PC-3 (cell line): ENCODE measurements around the gene DPH6. TPM values are rescaled to one million over a fixed set of nuclear protein-coding genes. Genes with fewer than 3 reads are reported as not detected.

Experiments
- ATAC-seq: fragments of 200-7000 bp; cut with Tn5 transposase; 2 replicates; pipeline ENCODE4 v1.9.1; 2020; ENCODE audit warnings: mild to moderate bottlenecking, moderate library complexity
- BruUV-seq: library from RNA; stranded (reverse); fragments of 400-500 nt; replicated peaks from 2 replicates; lab custom pipeline; 2021; lab: Mats Ljungman, UMichigan
- CTCF ChIA-PET: fragments of 300-600 bp; sonication (Branson Sonifier 250); formaldehyde crosslinking; loops from one replicate; lab custom pipeline; 2022; ENCODE audit warnings: antibody characterized with exemption; lab: Charles Lee
- POLR2A ChIA-PET: fragments of 300-600 bp; sonication (Branson Sonifier 250); formaldehyde crosslinking; loops from one replicate; lab custom pipeline; 2022; ENCODE audit warnings: antibody characterized with exemption; ENCODE audit not compliant: unreplicated experiment; lab: Charles Lee
- DNase-seq: peaks from one replicate; pipeline ENCODE4 v3.0.0-alpha.2; 2015
- H2AFZ ChIP-seq: fragments of 300-600 bp; sonication (generic); 2 replicates; pipeline ENCODE4 v1.6.0; 2016; ENCODE audit warnings: antibody characterized with exemption, low read length
- H3F3A ChIP-seq: fragments of 300-600 bp; sonication (generic); one replicate; pipeline ENCODE4 v1.6.0; 2017; ENCODE audit warnings: antibody characterized with exemption, low read length, control low read depth, mild to moderate bottlenecking; ENCODE audit not compliant: unreplicated experiment
- H3K27ac ChIP-seq: fragments of 300-600 bp; sonication (generic); 2 replicates; pipeline ENCODE4 v1.5.1; 2016; ENCODE audit warnings: mild to moderate bottlenecking, low read length
- H3K27me3 ChIP-seq: fragments of 300-600 bp; sonication (generic); 2 replicates; pipeline ENCODE4 v1.6.1; 2016; ENCODE audit warnings: low read length, mixed read lengths
- H3K36me3 ChIP-seq: fragments of 300-600 bp; sonication (generic); 2 replicates; pipeline ENCODE4 v1.6.1; 2016; ENCODE audit warnings: low read depth, mixed run types, low read length, mixed read lengths
- H3K4me1 ChIP-seq: fragments of 300-600 bp; sonication (generic); 2 replicates; pipeline ENCODE4 v1.5.1; 2016; ENCODE audit warnings: low read length; ENCODE audit not compliant: insufficient read depth
- H3K4me2 ChIP-seq: fragments of 300-600 bp; sonication (generic); 2 replicates; pipeline ENCODE4 v1.6.0; 2016; ENCODE audit warnings: low read length
- H3K4me3 ChIP-seq: fragments of 300-600 bp; sonication (generic); 2 replicates; pipeline ENCODE4 v1.5.1; 2016; ENCODE audit warnings: mild to moderate bottlenecking, low read length, mixed read lengths
- H3K79me2 ChIP-seq: fragments of 300-600 bp; sonication (generic); 2 replicates; pipeline ENCODE4 v1.6.1; 2017; ENCODE audit warnings: low read length, mixed read lengths
- H3K9ac ChIP-seq: fragments of 300-600 bp; sonication (generic); 2 replicates; pipeline ENCODE4 v1.6.0; 2016; ENCODE audit warnings: mild to moderate bottlenecking, low read length
- H3K9me2 ChIP-seq: fragments of 300-600 bp; sonication (generic); replicated peaks from 2 replicates; pipeline ENCODE4 v1.6.1; 2016; ENCODE audit warnings: mixed run types, low read length, mixed read lengths
- H3K9me3 ChIP-seq: fragments of 300-600 bp; sonication (generic); 2 replicates; pipeline ENCODE4 v1.6.1; 2016; ENCODE audit warnings: low read length, mixed read lengths
- H4K20me1 ChIP-seq: fragments of 300-600 bp; sonication (generic); 2 replicates; pipeline ENCODE4 v1.6.1; 2016; ENCODE audit warnings: low read length, mixed read lengths
- CTCF ChIP-seq: fragments of 300-600 bp; sonication (generic); conservative IDR thresholded peaks from 2 replicates; pipeline ENCODE4 v1.5.1; 2017; ENCODE audit warnings: antibody characterized with exemption, low read depth, mild to moderate bottlenecking, low read length
- EZH2 ChIP-seq: fragments of 300-600 bp; sonication (generic); IDR thresholded peaks from one replicate; pipeline ENCODE4 v1.6.1; 2017; ENCODE audit warnings: antibody characterized with exemption, mild to moderate bottlenecking, low read length; ENCODE audit not compliant: unreplicated experiment
- EZH2phosphoT487 ChIP-seq: fragments of 300-600 bp; sonication (generic); IDR thresholded peaks from 2 replicates; pipeline ENCODE4 v1.6.1; 2018; ENCODE audit warnings: mild to moderate bottlenecking, antibody characterized with exemption, low read length, borderline replicate concordance
- intact Hi-C: fragments of 100-400 bp; cut with micrococcal nuclease; formaldehyde crosslinking; loops from 2 replicates; pipeline ENCODE4 v1.9.0; 2023
- total RNA-seq: library from RNA; depleted of rRNA; stranded (reverse); fragments of >200 nt; gene quantifications from 2 replicates; pipeline ENCODE4 v1.2.3, GENCODE V29; 2014

DPH6 gene
- total RNA-seq, 1 experiment from 2014 or later = 6.9 TPM

DNA sequence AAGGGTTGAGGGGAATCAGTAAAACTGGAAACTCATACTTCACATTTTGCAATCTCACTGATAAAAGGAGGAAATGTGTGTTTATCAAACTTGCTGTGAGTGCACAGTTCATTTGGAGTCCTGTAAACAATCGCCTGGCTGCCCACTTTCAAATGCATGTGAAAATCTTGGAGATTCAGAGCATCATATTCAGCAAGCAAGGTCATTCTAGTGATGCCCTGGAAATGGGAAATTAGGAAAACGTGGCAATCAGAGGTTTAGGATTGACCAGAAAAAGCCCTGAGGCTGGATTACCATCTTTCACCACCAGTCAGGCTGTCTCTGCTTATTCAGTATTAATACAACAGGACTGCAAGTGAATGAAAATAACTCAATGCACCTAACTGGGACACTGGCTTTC, 23.9 kb downstream of the DPH6 start:
- H3K9ac ChIP-seq = no peak overlapping the region
- H3F3A ChIP-seq = no peaks in the 10 kb centered on the region
- intact Hi-C loops = loop anchor here (5.0 kb wide), 1 partner anchor 175 kb away; no protein-coding TSS in a partner anchor
- no TSS peak for BruUV-seq
- no peaks in the 10 kb centered on the region for H3K79me2 ChIP-seq
- no peak overlapping the region for H3K4me2 ChIP-seq
- no peaks in the 10 kb centered on the region for H3K4me1 ChIP-seq
- H3K36me3 ChIP-seq = no peaks in the 10 kb centered on the region
- no peaks in the 10 kb centered on the region for H3K9me2 ChIP-seq
- no peak overlapping the region for H3K27ac ChIP-seq
- peak; percentile 4 for DNase-seq
- ATAC-seq = no peak
- H3K9me3 ChIP-seq = no peaks in the 10 kb centered on the region
- H2AFZ ChIP-seq = no peak overlapping the region
- no peaks in the 10 kb centered on the region for H4K20me1 ChIP-seq
- CTCF ChIA-PET = interaction anchor here (0.6 kb wide), 1 partner anchor 19 kb away, joined by 3 read pairs; no protein-coding TSS in a partner anchor
- no peak for TF ChIP-seq EZH2
- no peak for TF ChIP-seq CTCF
- TF ChIP-seq EZH2phosphoT487 = no peak
- no peaks in the 10 kb centered on the region for H3K27me3 ChIP-seq
- POLR2A ChIA-PET = no interaction called here
- no peak overlapping the region for H3K4me3 ChIP-seq

DNA sequence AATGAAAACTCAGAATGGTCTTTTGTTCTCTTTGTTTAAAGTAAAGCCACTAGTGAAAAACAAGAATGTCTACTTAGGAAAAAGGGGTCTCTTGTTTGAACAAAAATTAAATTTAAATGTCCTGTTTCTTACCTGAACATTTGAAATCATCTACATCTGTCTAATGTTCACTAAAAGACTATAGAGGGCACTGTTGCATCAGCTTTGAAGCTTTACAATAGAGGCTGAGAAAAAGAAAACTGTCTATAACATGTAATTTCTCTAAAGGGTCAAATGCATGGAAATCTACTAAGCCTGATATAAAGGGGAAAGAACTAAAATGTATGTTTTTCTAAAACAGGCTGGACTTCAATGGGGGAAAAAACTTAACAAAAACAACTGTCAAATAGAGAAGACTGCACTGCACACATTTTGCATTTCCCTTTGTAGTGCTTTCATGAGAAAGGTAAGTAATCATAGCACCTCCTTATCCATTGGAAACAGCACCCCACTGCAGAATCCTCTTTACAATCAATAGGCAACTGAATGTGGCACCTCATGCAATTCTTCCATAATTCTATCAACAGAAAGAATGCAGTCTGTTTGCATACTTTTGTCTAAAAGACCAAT, 26.3 kb downstream of the DPH6 start:
- CTCF ChIA-PET = interaction anchor here (0.6 to 0.9 kb wide), 4 partner anchors 37 to 232 kb away, joined by 3 to 6 read pairs (median 3); no protein-coding TSS in a partner anchor
- no peaks in the 10 kb centered on the region for H4K20me1 ChIP-seq
- no peaks in the 10 kb centered on the region for H3K79me2 ChIP-seq
- H3F3A ChIP-seq = no peaks in the 10 kb centered on the region
- no peak overlapping the region for H3K9ac ChIP-seq
- H3K4me3 ChIP-seq = no peak overlapping the region
- no peak overlapping the region for H2AFZ ChIP-seq
- no TSS peak for BruUV-seq
- no peak overlapping the region for H3K27ac ChIP-seq
- peak; percentile 89 for TF ChIP-seq CTCF
- TF ChIP-seq EZH2phosphoT487 = no peak
- H3K4me1 ChIP-seq = no peaks in the 10 kb centered on the region
- ATAC-seq (peak; percentile 81), DNase-seq (peak; percentile 69)
- H3K4me2 ChIP-seq = no peak overlapping the region
- no peaks in the 10 kb centered on the region for H3K36me3 ChIP-seq
- intact Hi-C loops = loop anchor here (1.0 to 10.0 kb wide), 8 partner anchors 178 to 1613 kb away; no protein-coding TSS in a partner anchor
- no peaks in the 10 kb centered on the region for H3K9me3 ChIP-seq
- POLR2A ChIA-PET = no interaction called here
- no peaks in the 10 kb centered on the region for H3K9me2 ChIP-seq
- H3K27me3 ChIP-seq = no peaks in the 10 kb centered on the region

- Histone ChIP-seq H2AFZ (no peak overlapping the region), H3K27me3 (no peaks in the 10 kb centered on the region), H3K27ac (no peak overlapping the region), H3F3A (no peaks in the 10 kb centered on the region), H3K4me2 (no peak overlapping the region), H3K9me2 (no peaks in the 10 kb centered on the region), H4K20me1 (no peaks in the 10 kb centered on the region), H3K79me2 (no peaks in the 10 kb centered on the region), H3K4me1 (no peaks in the 10 kb centered on the region), H3K4me3 (no peak overlapping the region), H3K9me3 (no peaks in the 10 kb centered on the region), H3K9ac (no peak overlapping the region), H3K36me3 (no peaks in the 10 kb centered on the region)
- ChIA-PET CTCF (interaction anchor here (0.6 to 0.9 kb wide), 4 partner anchors 37 to 1561 kb away, joined by 3 read pairs; no protein-coding TSS in a partner anchor), POLR2A (no interaction called here)
- intact Hi-C loops = loop anchor here (1.0 to 10.0 kb wide), 7 partner anchors 232 to 1613 kb away; no protein-coding TSS in a partner anchor
- BruUV-seq = no TSS peak
- no peak for DNase-seq
- TF ChIP-seq CTCF (no peak), EZH2 (no peak), EZH2phosphoT487 (no peak)
- ATAC-seq = no peak
Observed at GRCh38 chr15:35519052-35519451, 26.9 kb downstream of the DPH6 start.
